Body of pancreas (tissue), 4 donors: ENCODE data around the gene KCNK10. TPM values are rescaled to one million over a fixed set of nuclear protein-coding genes. Genes with fewer than 3 reads are reported as not detected.

Experiments used
- ATAC-seq: fragments of 150-250 bp; one replicate; pipeline ENCODE4 v1.9.1; 2016
- DNase-seq, 4 donors: peaks; one replicate each; pipeline ENCODE4 v3.0.0-alpha.2; 2019
- H3K27ac ChIP-seq, 4 donors: fragments of 200-600 bp; sonication (generic); 1 replicate in 3 of 4; 2 replicates in 1 of 4; pipeline versions ENCODE4 v1.5.1 to v1.6.1; 2016 to 2019; ENCODE audit warnings: mild to moderate bottlenecking in 1 of 4, mixed read lengths in 1 of 4, moderate library complexity in 1 of 4
- H3K27me3 ChIP-seq, 2 donors: fragments of 200-600 bp; sonication (generic); one replicate each; pipeline ENCODE4 v1.6.0; 2016; ENCODE audit warnings: mild to moderate bottlenecking in 1 of 2
- H3K36me3 ChIP-seq, 2 donors: fragments of 200-600 bp; sonication (generic); replicated peaks in 1 of 2; 2 replicates each; pipeline ENCODE4 v1.5.1; 2016; ENCODE audit warnings: low read depth in 2 of 2; ENCODE audit not compliant: insufficient read depth in 1 of 2
- H3K4me1 ChIP-seq: fragments of 200-600 bp; sonication (generic); one replicate; pipeline ENCODE4 v1.6.0; 2016
- H3K4me3 ChIP-seq, 2 donors: fragments of 200-600 bp; sonication (generic); 1 replicate in 1 of 2; 2 replicates in 1 of 2; pipeline ENCODE4 v1.5.1; 2016 to 2019
- H3K9me3 ChIP-seq, 3 donors: fragments of 200-600 bp; sonication (generic); 1 replicate in 2 of 3; 2 replicates in 1 of 3; pipeline ENCODE4 v1.5.1; 2016
- CTCF ChIP-seq, 7 experiments: fragments of 450-650 bp in 4 of 7; fragments of 200-600 bp in 3 of 7; sonication (generic) in 3 of 7; IDR thresholded peaks; one replicate each; pipeline ENCODE4 v1.5.1; 2016 to 2019; ENCODE audit warnings: antibody characterized with exemption in 7 of 7
- POLR2A ChIP-seq, 3 donors: fragments of 450-650 bp; IDR thresholded peaks; one replicate each; pipeline ENCODE4 v1.6.1; 2016; ENCODE audit warnings: antibody characterized with exemption in 3 of 3, mild to moderate bottlenecking in 2 of 3
- WGBS, 2 donors: methylation state at CpG; one replicate each; pipeline ENCODE4 v1.1.5; 2017; 5-methylcytosine and 5-hydroxymethylcytosine counted together
- intact Hi-C: fragments of 100-400 bp; cut with DNase I; formaldehyde crosslinking; loops from one replicate; pipeline ENCODE4 v1.15.1; 2023
- total RNA-seq, 2 donors: library from RNA; depleted of rRNA; stranded (reverse); fragments of >200 nt; gene quantifications; one replicate each; pipeline ENCODE4 v1.1.0, GENCODE V29; 2016

The KCNK10 gene
- 1 to 10 TPM; 1.6 to 3.3 TPM for total RNA-seq

GRCh38 chr14:88323086-88323522, at the start of gene KCNK10:
KCNK10 (minus strand) TSS chr14:88323269; CDS start chr14:88322798, 471 bp downstream.
- Histone ChIP-seq H3K27ac (no peak within 1 kb of the TSS), H3K9me3 (no peaks in the 10 kb centered on the region), H3K36me3 (no peaks in the 10 kb centered on the region), H3K27me3 (peaks cover 0 to 24% of the 10 kb centered on the region in 2 donors), H3K4me1 (peaks cover 12% of the 10 kb centered on the region), H3K4me3 (no peak within 1 kb of the TSS)
- DNase-seq (no peak), ATAC-seq (no peak)
- no peak for TF ChIP-seq CTCF (IDR thresholded peaks at IDR 0.05)
- TF ChIP-seq POLR2A (IDR thresholded peaks at IDR 0.05) = no peak
- intact Hi-C loops = no loop called here
- 0 to 3% methylated on average over 4 to 43 of the region's 52 CpGs for WGBS, 2 donors

GRCh38 chr14:88369496-88369895, 46.4 kb upstream of the KCNK10 start:
- intact Hi-C loops = no loop called here

GRCh38 chr14:88364710-88365413, 41.8 kb upstream of the KCNK10 start:
- Histone ChIP-seq H3K4me1 (no peaks in the 10 kb centered on the region), H3K9me3 (no peaks in the 10 kb centered on the region), H3K27ac (no peak overlapping the region), H3K36me3 (no peaks in the 10 kb centered on the region), H3K4me3 (no peak overlapping the region), H3K27me3 (no peaks in the 10 kb centered on the region)
- TF ChIP-seq CTCF (IDR thresholded peaks at IDR 0.05) = no peak
- no peak for TF ChIP-seq POLR2A (IDR thresholded peaks at IDR 0.05)
- WGBS, 2 donors = 72 to 76% methylated on average over 4 of the region's 4 CpGs
- DNase-seq (no peak), ATAC-seq (no peak)
- intact Hi-C loops = no loop called here

More at GRCh38 chr14:88369496-88369895, 46.4 kb upstream of the KCNK10 start:
- TF ChIP-seq CTCF (IDR thresholded peaks at IDR 0.05) (no peak), POLR2A (IDR thresholded peaks at IDR 0.05) (no peak)
- no peaks in the 10 kb centered on the region for H3K4me1 ChIP-seq
- H3K27ac ChIP-seq = no peak overlapping the region
- DNase-seq = no peak
- no peak for ATAC-seq
- no peak overlapping the region for H3K4me3 ChIP-seq
- no peaks in the 10 kb centered on the region for H3K27me3 ChIP-seq
- no peaks in the 10 kb centered on the region for H3K36me3 ChIP-seq
- WGBS, 2 donors = 55 to 57% methylated on average over 1 of the region's 1 CpG
- H3K9me3 ChIP-seq = no peaks in the 10 kb centered on the region

GRCh38 chr14:88363644-88364043, 40.6 kb upstream of the KCNK10 start:
- H3K27me3 ChIP-seq = no peaks in the 10 kb centered on the region
- H3K9me3 ChIP-seq = no peaks in the 10 kb centered on the region
- no peak for DNase-seq
- H3K4me1 ChIP-seq = no peaks in the 10 kb centered on the region
- WGBS, 2 donors = 61 to 74% methylated on average over 4 of the region's 4 CpGs
- no peaks in the 10 kb centered on the region for H3K36me3 ChIP-seq
- intact Hi-C loops = no loop called here
- no peak for ATAC-seq
- TF ChIP-seq CTCF (IDR thresholded peaks at IDR 0.05) = no peak
- TF ChIP-seq POLR2A (IDR thresholded peaks at IDR 0.05) = no peak
- no peak overlapping the region for H3K27ac ChIP-seq
- no peak overlapping the region for H3K4me3 ChIP-seq

GRCh38 chr14:88359500-88359899, 36.4 kb upstream of the KCNK10 start:
- TF ChIP-seq CTCF (IDR thresholded peaks at IDR 0.05) = no peak
- TF ChIP-seq POLR2A (IDR thresholded peaks at IDR 0.05) = no peak
- H3K9me3 ChIP-seq = no peaks in the 10 kb centered on the region
- DNase-seq (no peak), ATAC-seq (no peak)
- H3K27me3 ChIP-seq = no peaks in the 10 kb centered on the region
- WGBS, 2 donors = 57 to 68% methylated on average over 2 of the region's 2 CpGs
- no peaks in the 10 kb centered on the region for H3K4me1 ChIP-seq
- intact Hi-C loops = no loop called here
- no peak overlapping the region for H3K4me3 ChIP-seq
- H3K36me3 ChIP-seq = no peaks in the 10 kb centered on the region
- H3K27ac ChIP-seq = no peak overlapping the region
